HG02970 (cell line): Measurements from ENCODE around the gene MFSD6L.

Experiments used
- ATAC-seq: cut with Tn5 transposase; IDR thresholded peaks from one replicate; pipeline ENCODE4 v1.9.1; 2021; ENCODE audit warnings: mild to moderate bottlenecking, moderate library complexity, moderate number of reproducible peaks; ENCODE audit not compliant: unreplicated experiment, low FRiP score

The MFSD6L gene

DNA sequence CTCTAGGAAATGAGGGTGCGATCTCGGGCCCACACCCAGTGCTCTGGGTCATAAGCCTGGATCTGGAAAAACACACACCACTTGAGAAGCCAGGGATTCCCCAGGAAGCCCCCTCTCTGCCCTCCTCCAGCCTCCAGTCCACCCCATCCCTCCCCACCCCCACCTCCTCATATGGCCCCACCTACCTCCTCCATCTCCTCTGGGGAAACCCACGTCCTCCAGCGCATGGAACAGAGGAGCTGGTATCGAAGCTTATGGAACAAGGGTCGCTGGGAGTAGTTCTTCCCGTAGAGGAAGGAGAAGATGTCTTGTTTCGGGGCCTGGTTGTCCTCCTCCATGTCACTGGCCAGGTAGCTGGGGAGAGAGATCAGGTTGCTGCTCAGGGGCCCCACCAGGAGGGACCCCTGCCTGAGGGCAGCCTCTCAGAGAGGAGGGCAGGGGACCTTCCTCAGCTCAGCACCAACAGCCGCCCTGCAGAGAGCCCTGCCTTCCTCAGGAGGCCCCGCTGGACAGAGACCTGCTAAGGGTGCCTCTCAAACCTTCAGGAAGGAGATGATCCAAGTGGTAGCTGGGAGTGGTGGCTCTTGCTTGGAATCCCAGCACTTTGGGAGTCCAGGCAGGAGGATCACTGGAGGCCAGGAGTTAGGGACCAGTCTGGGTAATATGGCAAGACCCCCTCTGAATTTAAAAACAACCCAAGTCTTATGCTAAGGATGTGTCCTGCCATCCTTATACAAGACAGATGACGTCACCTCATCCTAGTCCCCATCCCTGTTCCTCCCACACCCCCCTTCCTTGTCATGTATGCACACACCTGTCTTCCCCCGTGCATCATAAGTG, 45.8 kb downstream of the MFSD6L start:
- no peak for ATAC-seq

GRCh38 chr17:8749616-8750015, 49.5 kb downstream of the MFSD6L start:
- ATAC-seq: no peak

GRCh38 chr17:8747742-8748141, 51.4 kb downstream of the MFSD6L start:
- no peak for ATAC-seq
